Transverse colon (tissue), 4 donors: ENCODE data around the gene HOXD10. TPM values are rescaled to one million over a fixed set of nuclear protein-coding genes. Genes with fewer than 3 reads are reported as not detected.

Source experiments
- DNase-seq: peaks from one replicate; pipeline ENCODE4 v3.0.0-alpha.2; 2019
- H3K27ac ChIP-seq, 4 donors: fragments of 200-600 bp; sonication (generic); 2 replicates each; pipeline ENCODE4 v1.5.1; 2016 to 2018; ENCODE audit warnings: inconsistent platforms in 4 of 4
- H3K27me3 ChIP-seq: fragments of 200-600 bp; sonication (generic); 2 replicates; pipeline ENCODE4 v1.5.1; 2017; ENCODE audit warnings: inconsistent platforms
- H3K36me3 ChIP-seq, 4 donors: fragments of 200-600 bp; sonication (generic); 2 replicates each; pipeline ENCODE4 v1.5.1; 2017 to 2019; ENCODE audit warnings: inconsistent platforms in 4 of 4
- H3K4me1 ChIP-seq, 4 donors: fragments of 200-600 bp; sonication (generic); 2 replicates each; pipeline ENCODE4 v1.5.1; 2017 to 2020; ENCODE audit warnings: inconsistent platforms in 4 of 4
- H3K4me3 ChIP-seq, 4 donors: fragments of 200-600 bp; sonication (generic); 1 replicate in 1 of 4; 2 replicates in 3 of 4; pipeline versions ENCODE4 v1.5.1 to v1.6.1; 2017 to 2019; ENCODE audit warnings: inconsistent platforms in 4 of 4
- H3K9me3 ChIP-seq, 2 donors: fragments of 200-600 bp; sonication (generic); 2 replicates each; pipeline ENCODE4 v1.5.1; 2017 to 2019; ENCODE audit warnings: inconsistent platforms in 2 of 2
- EP300 ChIP-seq: sonication (generic); formaldehyde crosslinking; IDR thresholded peaks from one replicate; pipeline ENCODE4 v1.6.1; 2017; ENCODE audit warnings: antibody characterized with exemption, low read depth
- POLR2A ChIP-seq: fragments of 450-650 bp; IDR thresholded peaks from one replicate; pipeline ENCODE4 v1.6.1; 2016; ENCODE audit warnings: antibody characterized with exemption, mild to moderate bottlenecking, moderate library complexity
- POLR2AphosphoS5 ChIP-seq, 3 donors: sonication (generic); formaldehyde crosslinking; IDR thresholded peaks; one replicate each; pipeline ENCODE4 v1.6.1; 2016; ENCODE audit warnings: antibody characterized with exemption in 3 of 3
- WGBS, 2 donors: methylation state at CpG; one replicate each; pipeline ENCODE4 v1.1.5; 2018; ENCODE audit warnings: low coverage in 1 of 2; 5-methylcytosine and 5-hydroxymethylcytosine counted together
- in situ Hi-C, 4 donors: fragments of 200-750 bp; cut with MboI; loops; one replicate each; pipeline versions ENCODE4 v1.15.0 to v1.15.1; 2017; ENCODE audit warnings: low sequenced_read_pairs in 3 of 4, low pct_ligation_motif_present in 1 of 4, low pct_unique_long_range_greater_than_20kb in 1 of 4
- intact Hi-C: fragments of 100-400 bp; cut with DNase I; formaldehyde crosslinking; loops from one replicate; pipeline ENCODE4 v1.15.1; 2023; ENCODE audit warnings: low total_unique reads
- total RNA-seq, 4 donors: library from RNA; depleted of rRNA; stranded (reverse); fragments of >200 nt; gene quantifications; one replicate each; pipeline ENCODE4 v1.1.0, GENCODE V29; 2016
- TF ChIP-seq, protein P1 (sequence below), 5 experiments: fragments of 200-600 bp in 3 of 5; fragments of 450-650 bp in 2 of 5; sonication (generic) in 3 of 5; IDR thresholded peaks; 1 replicate in 2 of 5; 2 replicates in 3 of 5; pipeline ENCODE4 v1.5.1; 2016 to 2017; ENCODE audit warnings: antibody characterized with exemption in 5 of 5, inconsistent platforms in 3 of 5, mild to moderate bottlenecking in 2 of 5, moderate library complexity in 1 of 5

Gene HOXD10
- total RNA-seq, 4 donors from 2014 or later = 1.1 to 25.1 (median 7.6) TPM

DNA sequence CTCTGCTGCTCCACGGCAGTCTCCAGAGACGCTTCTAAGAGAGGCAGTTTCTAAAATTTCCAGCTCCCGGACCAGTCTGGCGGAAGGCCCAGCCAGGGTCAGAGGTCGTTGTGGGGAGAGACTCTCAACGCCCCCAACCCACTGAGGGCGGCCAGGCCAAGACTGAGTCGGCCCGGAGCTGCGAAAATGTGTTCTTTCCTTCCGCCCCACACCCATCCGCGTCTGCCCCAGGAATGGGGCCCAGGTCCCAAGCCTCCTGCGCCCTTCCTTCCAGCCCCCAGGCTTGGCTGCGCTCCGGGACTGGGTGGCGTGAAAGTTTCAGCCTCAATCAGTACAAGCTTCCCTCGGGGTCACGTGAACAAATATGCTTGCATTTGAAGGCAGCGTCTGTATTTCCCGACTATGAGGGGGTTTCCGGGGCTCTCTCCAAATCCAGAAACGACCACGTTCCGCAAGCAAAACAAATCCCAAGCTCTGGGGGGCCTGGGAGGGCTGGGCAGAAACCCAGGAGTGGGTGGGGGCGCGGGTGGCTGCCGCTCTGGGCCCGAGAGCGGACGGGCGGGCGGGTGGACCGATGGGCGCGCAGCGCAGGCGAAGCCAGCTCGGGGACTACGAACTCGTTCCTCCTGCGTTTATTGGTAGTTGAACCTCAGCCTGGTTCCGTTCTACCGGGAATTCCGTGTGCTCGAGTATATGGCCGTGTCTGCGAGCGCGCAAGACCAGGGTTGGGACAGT is 43.8 kb downstream of the HOXD10 start:
- Histone ChIP-seq H3K4me3 (peak overlapping the region in 3 of 4 donors; percentile 4 to 13 (median 10)), H3K4me1 (peaks cover 4 to 55% (median 27%) of the 10 kb centered on the region in 4 donors), H3K36me3 (no peaks in the 10 kb centered on the region), H3K27me3 (peaks cover 96% of the 10 kb centered on the region), H3K9me3 (no peaks in the 10 kb centered on the region), H3K27ac (peak overlapping the region in 2 of 4 donors; percentile 25 to 28)
- TF ChIP-seq POLR2AphosphoS5 (IDR thresholded peaks at IDR 0.05) (no peak), POLR2A (no peak), EP300 (no peak)
- TF ChIP-seq, protein P1, sequence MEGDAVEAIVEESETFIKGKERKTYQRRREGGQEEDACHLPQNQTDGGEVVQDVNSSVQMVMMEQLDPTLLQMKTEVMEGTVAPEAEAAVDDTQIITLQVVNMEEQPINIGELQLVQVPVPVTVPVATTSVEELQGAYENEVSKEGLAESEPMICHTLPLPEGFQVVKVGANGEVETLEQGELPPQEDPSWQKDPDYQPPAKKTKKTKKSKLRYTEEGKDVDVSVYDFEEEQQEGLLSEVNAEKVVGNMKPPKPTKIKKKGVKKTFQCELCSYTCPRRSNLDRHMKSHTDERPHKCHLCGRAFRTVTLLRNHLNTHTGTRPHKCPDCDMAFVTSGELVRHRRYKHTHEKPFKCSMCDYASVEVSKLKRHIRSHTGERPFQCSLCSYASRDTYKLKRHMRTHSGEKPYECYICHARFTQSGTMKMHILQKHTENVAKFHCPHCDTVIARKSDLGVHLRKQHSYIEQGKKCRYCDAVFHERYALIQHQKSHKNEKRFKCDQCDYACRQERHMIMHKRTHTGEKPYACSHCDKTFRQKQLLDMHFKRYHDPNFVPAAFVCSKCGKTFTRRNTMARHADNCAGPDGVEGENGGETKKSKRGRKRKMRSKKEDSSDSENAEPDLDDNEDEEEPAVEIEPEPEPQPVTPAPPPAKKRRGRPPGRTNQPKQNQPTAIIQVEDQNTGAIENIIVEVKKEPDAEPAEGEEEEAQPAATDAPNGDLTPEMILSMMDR (IDR thresholded peaks at IDR 0.05) = no peak
- in situ Hi-C loops = no loop called here
- no peak for DNase-seq
- WGBS, 2 donors = 51% methylated on average over 49 of the region's 50 CpGs; no CpG with 5 or more reads in 1 of the 2 donors
- intact Hi-C loops = no loop called here

DNA sequence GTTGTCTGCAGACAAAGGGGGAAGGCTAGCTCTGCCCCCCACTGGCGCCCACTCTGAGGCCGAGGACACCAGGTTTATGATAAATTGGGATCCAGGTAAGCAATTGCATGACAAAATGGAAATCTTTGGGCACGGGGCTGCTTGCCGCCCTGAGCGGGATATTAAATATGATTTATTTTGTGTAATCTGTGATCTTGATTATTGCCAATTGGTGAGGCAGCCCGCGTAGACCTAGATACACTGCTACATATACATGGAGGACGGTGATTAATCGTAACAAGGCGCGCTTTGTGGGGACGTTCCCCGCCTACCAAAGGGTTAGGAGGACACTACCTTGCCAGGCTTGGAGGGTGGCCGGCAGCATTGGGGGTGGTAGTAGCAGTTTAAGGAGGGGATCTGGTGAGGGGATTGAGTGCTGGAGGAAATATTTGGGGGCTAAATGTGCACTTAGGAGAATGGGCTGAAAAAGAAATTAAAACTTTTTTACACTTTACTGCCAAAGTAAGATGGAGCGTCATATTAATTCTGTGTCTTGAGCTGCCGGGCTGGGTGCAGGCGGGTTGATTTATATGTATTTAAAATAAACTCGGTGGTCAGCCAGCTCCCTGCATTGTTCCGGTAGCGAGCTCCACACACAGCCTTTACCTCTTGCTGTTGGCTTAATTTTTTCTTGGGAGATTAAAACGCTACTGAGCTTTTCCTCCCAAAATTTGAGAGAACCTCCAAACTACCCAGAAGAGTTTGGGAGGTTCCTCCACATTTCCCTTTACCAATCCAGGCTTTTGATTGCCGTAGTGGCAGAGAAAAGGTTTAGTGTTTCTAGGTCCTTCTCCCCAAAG is 44.6 kb downstream of the HOXD10 start:
- no peak overlapping the region for H3K27ac ChIP-seq
- TF ChIP-seq, protein P1 (IDR thresholded peaks at IDR 0.05) = no peak
- TF ChIP-seq POLR2A = no peak
- no peak for TF ChIP-seq POLR2AphosphoS5 (IDR thresholded peaks at IDR 0.05)
- no peak for TF ChIP-seq EP300
- H3K9me3 ChIP-seq = no peaks in the 10 kb centered on the region
- no peak for DNase-seq
- intact Hi-C loops (no loop called here), in situ Hi-C loops (no loop called here)
- peak overlapping the region in 1 of 4 donors; percentile 10 for H3K4me3 ChIP-seq
- H3K36me3 ChIP-seq = no peaks in the 10 kb centered on the region
- H3K4me1 ChIP-seq = peaks cover 4 to 55% (median 27%) of the 10 kb centered on the region in 4 donors
- WGBS, 2 donors = 44 to 50% methylated on average over 7 to 22 of the region's 22 CpGs
- H3K27me3 ChIP-seq = peaks cover 98% of the 10 kb centered on the region

DNA sequence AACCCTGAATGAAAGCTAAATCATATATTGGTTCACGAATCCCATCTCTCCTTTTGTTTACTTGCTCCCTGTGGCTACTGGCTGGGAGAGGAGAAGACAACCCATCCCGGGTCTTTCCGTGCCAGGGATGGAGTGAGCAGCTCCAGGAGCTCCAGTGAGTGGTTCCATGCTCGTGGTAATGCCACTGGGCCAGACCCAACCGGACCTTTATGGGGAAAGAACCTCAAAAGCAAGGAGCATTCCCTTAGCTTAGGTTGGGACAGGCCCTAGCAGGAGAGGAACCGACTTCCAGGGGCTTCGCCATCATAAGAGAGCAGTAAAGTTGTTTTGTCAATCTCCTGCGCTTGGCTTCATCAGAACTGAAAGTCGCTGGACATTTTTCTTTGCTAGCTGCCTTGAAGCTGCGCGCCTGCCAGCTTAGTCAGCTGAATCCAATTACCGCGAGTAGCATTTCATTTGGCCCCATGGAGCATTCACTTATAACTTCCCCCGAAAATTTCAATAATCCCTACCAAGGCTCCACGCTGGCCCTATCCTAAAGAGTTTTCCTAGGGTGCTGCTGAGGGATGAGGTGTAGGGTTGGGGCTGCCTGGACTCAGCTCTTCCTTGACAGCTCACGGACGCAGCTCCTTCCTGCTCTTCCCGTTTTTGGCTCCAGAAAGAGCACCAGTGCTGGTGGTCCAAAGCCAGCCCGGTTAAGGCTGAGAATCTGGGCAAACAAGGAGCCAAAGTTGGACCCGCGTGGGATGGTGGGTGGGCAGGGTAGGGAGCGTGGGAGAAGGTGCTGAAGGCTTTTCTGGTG is 45.4 kb downstream of the HOXD10 start:
- 34 to 71% methylated on average over 7 to 22 of the region's 22 CpGs for WGBS, 2 donors
- Histone ChIP-seq H3K4me3 (no peak overlapping the region), H3K9me3 (no peaks in the 10 kb centered on the region), H3K27ac (no peak overlapping the region), H3K4me1 (peaks cover 4 to 49% (median 23%) of the 10 kb centered on the region in 4 donors), H3K27me3 (peaks cover 92% of the 10 kb centered on the region), H3K36me3 (no peaks in the 10 kb centered on the region)
- intact Hi-C loops (no loop called here), in situ Hi-C loops (no loop called here)
- no peak for DNase-seq
- TF ChIP-seq EP300 = no peak
- no peak for TF ChIP-seq POLR2AphosphoS5 (IDR thresholded peaks at IDR 0.05)
- TF ChIP-seq, protein P1 (IDR thresholded peaks at IDR 0.05) = no peak
- TF ChIP-seq POLR2A = no peak
